VCaP (cell line): ENCODE results near the gene DDC.
"Not testable (repeated sequence)": the region's sequence is repeated elsewhere in the genome, so short reads cannot be mapped to it uniquely, and the experiment has no call there.

Experiments
- H3K27ac ChIP-seq: fragments of 450-650 bp; 2 replicates; pipeline ENCODE4 v1.5.1; 2017
- TF ChIP-seq, protein P1 (sequence below): fragments of 450-650 bp; conservative IDR thresholded peaks from 2 replicates; pipeline ENCODE4 v1.5.1; 2017; ENCODE audit warnings: mild to moderate bottlenecking, moderate library complexity

Gene DDC

GRCh38 chr7:50552921-50553320 is 12.3 kb downstream of the DDC start:
- TF ChIP-seq, protein P1, sequence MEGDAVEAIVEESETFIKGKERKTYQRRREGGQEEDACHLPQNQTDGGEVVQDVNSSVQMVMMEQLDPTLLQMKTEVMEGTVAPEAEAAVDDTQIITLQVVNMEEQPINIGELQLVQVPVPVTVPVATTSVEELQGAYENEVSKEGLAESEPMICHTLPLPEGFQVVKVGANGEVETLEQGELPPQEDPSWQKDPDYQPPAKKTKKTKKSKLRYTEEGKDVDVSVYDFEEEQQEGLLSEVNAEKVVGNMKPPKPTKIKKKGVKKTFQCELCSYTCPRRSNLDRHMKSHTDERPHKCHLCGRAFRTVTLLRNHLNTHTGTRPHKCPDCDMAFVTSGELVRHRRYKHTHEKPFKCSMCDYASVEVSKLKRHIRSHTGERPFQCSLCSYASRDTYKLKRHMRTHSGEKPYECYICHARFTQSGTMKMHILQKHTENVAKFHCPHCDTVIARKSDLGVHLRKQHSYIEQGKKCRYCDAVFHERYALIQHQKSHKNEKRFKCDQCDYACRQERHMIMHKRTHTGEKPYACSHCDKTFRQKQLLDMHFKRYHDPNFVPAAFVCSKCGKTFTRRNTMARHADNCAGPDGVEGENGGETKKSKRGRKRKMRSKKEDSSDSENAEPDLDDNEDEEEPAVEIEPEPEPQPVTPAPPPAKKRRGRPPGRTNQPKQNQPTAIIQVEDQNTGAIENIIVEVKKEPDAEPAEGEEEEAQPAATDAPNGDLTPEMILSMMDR, result no peak
- H3K27ac ChIP-seq, result peak overlapping the region; percentile 76

DNA sequence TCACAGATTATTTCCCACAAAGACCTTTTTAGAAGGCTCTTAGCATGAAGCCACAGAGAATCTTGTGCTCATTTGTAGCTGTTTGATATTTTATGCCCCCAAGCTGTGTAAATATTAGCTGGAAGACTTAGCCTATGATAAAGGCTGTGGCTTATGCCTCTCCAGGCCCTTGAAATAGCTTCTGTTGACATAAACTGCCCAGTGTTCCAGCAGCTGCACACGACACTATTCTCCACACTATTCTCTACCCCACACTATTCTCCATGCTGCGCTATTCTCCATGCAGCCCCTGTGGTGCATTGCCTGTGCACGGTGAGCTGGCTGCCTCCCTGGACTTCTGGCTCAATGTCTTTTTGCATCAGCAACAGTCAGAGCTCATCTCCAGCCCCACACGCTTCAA is 13.1 kb downstream of the DDC start:
- H3K27ac ChIP-seq, result peak overlapping the region; percentile 76
- TF ChIP-seq, protein P1, result no peak

DNA sequence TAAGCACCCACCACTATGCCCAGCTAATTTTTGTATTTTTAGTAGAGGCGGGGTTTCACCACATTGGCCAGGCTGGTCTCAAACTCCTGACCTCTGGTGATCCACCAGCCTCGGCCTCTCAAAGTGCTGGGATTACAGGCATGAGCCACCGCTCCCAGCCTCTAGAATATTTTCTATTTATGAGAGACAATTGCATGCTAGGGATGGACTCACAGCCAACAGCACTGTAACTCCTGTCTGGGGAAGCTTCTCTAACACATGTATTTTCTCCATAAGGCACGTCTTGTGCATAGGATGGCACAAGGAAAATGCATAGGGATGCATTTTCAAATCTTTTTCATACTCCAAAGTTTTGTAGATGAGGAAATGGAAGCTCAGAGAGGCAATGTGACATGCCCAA is 19.6 kb downstream of the DDC start:
- H3K27ac ChIP-seq, result not testable (repeated sequence)

DNA sequence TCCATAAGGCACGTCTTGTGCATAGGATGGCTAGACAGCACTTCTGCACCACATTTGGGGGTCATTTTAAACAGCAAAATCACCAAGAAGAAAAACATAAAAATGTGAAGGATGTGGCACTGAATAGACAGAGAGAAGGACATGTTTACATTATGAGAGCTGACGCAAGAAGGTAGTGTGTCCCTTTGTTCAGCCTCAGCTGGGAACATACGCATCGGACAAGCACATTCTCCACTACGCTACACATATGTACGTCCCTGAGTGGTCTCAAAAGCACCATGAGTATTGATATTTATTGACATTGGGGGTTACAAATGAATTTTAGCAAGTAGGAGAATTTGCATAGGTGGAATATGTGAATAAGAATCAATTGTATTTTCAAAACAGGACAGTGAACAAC is 20.2 kb downstream of the DDC start:
- H3K27ac ChIP-seq, result no peak overlapping the region
- TF ChIP-seq, protein P1, result no peak

DNA sequence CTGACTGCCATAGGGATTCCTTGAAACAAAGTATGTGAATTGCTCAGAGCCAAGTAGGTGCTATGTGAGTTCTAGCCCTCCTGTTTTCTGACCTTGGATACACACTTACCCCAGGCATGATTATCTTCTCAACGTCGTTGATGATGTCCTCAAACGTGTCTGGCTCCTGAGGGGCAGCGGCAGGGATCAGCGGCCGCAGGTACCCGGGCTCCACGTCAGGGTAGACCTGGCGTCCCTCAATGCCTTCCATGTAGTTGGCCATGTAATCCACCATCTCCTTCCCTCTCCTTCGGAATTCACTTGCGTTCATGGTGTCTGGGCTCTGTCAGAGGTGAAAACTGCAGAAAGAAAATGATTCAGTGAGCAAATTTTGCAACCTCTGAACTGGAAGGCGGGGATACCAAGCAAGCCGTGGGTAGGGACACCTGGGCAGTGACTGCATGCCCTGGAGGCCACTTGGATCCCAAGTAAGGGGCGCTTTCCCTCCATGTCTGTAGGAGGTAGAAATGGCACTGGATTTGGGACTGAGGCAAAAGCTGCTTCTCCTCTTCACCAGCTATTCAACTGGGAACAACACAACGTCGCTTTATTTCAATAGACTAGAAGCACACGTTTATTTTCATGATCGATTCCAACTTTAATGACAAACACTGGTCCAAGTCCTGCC is 21.3 kb downstream of the DDC start:
- TF ChIP-seq, protein P1, result no peak
- H3K27ac ChIP-seq, result no peak overlapping the region

DNA sequence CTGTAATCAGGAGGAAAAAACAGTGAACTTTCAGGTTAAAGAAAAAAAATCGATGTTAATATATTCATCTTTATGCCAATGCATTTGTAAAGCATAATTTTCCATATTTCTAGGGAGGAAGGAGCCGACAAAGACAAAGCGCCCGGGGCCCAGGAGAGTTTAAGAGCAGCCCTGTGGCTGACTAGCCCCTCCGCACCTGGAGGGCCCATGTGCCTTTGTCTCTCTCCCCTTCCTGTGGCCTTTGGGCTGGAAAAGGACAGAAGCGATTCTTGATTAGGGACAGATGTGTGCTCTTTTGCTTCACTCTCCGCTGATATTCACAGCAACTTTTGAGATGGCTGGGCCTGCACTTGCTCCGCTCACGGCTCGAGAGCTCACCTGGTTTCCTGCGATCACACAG is 23.1 kb downstream of the DDC start:
- peak overlapping the region; percentile 53 for H3K27ac ChIP-seq

DNA sequence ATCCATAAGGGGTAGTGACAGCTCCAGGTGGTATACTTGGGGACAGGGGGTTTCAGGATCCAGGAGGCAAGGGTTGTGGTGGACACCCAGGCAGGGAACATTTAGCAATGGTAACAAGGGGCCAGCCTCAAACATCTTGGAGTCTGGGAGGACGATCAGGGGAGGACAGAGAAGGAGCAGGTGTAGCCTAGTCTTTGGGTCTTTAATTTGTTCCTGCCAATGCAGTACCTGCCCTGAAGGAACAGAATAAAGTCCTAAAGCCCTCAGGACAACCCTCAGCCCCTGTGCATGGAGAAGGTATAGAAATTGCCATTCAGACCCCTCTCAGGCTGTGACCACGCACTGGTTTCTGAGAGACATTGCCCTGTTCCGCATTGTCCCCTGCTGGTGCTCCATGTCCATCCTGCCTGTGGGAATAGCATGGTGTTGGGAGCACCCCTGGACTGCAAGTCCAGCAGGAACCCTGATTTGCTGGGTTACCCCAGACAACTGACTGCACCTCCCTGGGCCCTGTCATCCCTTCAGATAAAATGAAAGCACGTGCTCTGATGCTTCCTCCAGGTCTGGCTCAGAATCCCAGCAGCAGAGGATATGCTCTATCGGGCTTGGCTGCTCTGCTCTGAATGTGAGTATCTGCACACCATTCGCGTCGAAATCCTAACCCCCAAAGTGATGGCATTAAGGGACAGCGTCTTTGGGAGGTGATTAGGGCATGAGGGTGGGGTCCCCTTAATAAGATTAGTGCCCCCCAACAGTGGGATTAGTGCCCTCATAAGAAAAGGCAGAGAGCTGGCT is 24.2 kb downstream of the DDC start:
- H3K27ac ChIP-seq, result peak overlapping the region; percentile 53
- TF ChIP-seq, protein P1, result no peak

More for the DNA sequence above, 23.1 kb downstream of the DDC start:
- TF ChIP-seq, protein P1, result no peak

GRCh38 chr7:50539725-50540124 is 25.5 kb downstream of the DDC start:
- no peak overlapping the region for H3K27ac ChIP-seq
- TF ChIP-seq, protein P1, result no peak
